Measurements from ENCODE around the gene RRAD.

Gene RRAD

GRCh38 chr16:66913081-66913480, 12.3 kb downstream of the RRAD start:
- DNase-seq = no peak

DNA sequence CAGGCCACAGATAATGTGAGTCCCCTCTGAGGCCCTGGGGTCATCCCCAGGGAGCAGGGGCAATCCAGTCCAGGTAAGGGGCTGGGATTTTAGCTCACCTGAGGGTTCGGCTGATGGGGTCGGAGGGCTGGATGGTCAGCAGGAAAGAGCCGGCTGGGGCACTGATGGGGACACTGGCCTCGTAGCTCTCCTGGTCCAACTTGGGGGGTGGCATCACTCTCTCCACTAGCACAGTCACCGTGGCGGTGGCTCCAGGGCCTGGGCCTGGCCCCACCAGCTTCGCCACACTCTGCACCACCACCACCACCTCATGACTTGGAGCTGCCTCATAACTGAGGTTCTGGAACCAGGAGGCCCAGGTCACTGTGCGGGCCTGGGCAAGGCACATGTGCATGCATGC, 13.5 kb downstream of the RRAD start:
- no peak for DNase-seq

DNA sequence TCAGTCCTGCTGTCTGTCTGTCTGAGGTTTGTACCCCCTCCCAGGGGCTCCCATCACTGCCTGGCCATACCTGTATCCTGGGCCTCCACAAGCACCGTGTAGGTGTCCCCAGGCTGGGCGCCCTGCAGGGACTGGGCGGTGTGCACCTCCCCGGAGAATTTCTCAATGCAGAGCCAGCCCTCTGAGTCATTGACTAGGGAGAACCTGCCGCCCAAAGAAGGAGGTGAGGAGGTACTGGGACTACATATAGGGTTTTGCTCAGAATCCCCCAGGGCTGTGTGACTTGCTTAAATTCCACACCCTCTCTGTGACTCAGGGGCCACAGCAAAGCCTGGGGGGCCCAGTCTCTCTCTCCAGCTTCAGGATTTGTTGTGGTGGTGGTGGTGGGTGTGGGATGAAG, 14.2 kb downstream of the RRAD start:
- DNase-seq = no peak

- no peak for DNase-seq
These were observed 15.0 kb downstream of the RRAD start for GRCh38 chr16:66910175-66910940.

GRCh38 chr16:66908762-66909559, 16.4 kb downstream of the RRAD start:
- DNase-seq = no peak

DNA sequence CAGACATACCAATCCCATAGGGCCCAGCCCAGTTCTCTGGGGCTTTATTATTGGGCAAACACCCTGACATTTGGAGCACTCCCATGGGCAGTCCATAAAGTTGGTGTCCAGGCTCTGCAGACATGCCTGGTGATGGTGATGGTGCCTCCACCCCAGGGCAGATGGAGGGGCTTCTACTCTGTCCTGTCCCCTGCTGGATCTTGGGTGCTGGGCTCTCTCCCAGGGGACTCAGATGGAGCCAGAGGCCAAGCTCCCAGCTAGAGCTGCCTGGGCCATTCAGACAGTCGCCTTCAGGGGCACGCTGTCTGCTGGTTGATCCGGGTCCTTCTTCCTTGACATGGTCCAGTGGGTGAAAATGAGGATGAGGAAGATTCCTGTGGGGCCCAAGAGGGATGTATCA, 17.2 kb downstream of the RRAD start:
- DNase-seq = no peak

GRCh38 chr16:66906916-66907836, 18.2 kb downstream of the RRAD start:
- DNase-seq = no peak

DNA sequence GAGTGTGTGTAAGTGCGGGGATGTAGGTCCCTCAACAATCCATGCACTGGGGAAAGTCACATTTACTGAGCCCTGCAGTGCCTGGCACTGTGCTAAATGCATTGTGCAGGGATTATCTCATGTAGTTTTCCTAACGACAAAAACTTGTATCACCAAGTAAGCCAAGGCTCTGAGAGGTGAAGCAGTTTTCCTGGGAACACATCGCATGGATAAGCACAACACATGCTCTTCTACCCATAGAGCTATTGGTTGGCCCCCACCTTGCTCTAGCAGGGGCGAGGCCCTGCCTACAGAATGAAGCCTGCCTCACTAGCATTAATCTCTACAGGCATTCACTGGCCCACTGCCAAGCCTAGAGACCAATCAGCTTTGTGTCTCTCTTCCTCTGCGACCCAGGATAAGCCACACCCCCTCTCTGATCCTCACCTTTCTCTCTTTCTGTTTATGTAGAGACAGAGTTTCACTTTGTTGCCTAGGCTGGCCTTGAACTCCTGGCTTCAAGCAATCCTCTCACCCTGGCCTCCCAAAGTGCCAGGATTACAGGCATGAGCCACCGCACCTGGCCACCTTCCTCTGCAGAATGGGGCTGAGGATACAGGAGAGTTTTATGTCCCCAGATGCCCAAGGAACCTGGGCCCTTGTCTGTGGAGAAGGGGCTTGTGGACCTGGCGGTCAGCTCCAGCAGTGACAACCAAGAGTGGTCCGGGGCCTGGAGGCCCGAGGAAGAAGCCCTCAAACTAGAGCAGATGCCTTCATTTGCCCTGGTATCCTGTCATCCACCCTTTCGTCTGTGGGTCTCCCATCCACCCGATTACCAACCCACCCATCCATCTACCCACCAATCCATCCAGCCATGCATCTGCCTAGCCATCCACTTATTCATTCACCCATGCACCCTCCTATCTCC, 19.4 kb downstream of the RRAD start:
- no peak for DNase-seq

DNA sequence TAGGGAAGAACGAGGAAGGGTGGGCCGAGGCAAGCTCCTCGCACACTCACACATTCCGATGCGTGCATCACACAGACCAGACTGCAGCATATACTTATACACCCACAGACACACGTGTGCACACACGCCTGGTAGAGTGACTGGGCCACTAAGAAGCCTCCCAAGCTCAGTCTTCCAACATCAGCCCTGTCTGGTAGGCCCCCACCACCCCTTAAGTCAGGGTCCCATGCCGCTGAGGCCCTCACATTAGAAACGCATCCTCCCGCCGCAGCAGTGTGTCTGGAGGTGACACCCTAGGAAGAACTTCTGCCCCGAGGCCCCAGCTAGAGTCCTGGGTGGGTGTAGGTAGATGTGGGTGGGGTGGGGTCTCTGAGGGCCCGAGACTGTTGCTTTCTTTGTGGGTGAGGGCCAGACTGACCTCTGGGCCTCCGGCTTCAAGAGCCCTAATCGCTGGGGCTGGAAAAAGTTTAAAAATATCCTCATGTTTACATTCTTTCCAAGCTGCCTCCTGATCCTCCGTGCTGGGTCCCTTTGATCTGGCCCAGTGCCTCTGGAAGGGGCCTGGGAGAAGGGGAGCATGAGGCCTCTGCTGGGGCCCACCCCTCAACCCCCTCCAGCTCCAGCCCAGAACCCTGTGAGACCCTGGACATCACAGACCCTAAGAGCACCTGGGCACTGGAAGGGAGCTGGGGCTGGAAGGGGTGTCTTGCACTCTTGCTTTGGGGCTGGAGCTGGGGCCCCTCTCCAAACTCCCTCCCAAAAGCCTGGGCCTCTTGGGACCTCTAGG, 20.3 kb downstream of the RRAD start:
- DNase-seq = no peak

DNA sequence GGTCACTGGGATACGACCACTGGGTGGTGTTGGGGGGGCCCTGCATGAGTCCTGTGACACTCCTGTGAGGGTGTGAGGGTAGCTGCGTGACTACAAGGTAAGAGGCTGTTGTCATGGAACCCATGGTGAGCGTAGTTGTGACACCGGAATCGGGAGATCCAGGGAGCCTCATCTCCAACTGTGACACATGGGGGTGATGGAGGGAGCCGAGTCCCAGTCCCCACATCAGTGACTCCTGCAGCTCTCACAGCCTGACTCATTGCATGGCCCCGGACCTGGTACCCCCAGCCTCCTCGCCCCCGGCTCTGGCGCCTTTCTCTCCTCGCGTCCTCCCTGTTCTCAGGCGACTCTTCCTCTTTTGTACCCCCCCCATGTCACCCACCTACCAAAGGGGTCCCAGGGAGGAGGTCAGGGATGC, 20.9 kb downstream of the RRAD start:
- DNase-seq = no peak

DNA sequence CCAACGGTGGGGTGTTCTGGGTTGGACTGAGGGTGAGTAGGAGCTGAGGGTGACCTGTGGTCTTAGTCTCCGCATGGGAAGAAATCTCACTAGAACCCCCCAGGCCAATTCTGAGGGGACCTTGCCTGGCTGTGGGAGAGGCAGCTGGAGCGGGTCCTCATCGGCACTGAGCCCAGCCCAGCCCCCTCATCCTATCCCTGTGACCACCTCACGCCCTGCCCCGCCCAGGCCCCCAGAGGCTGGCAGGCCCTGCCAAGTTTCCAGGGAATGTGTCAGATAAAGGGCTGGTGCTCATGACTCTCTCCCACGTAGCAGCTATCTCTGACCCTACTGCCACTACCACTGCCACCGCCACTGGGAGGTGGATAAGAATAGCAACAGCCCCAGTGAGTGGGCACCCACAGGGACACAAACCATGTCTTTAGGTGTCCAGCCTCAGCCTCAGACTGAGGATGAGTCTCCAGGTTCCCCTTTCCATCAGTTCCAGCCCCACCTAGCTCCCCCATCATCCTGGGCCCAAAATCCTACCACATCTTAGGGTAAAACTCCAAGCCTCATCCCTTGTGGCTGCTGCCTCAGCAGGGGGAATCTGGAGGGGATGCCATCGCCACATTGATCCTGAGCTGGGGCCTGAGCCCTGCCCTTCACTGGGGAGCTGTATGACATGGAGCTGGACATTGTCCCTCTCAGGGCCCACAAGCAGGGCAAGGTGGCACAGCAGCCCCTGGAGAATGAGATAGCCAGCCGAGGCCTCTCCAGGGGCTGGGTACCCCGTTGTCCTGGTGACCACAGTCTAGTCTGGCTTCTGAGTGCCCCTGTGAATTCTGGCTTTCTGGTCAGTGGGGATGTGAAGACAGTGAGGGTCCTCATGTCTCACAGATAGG, 21.5 kb downstream of the RRAD start:
- no peak for DNase-seq

DNA sequence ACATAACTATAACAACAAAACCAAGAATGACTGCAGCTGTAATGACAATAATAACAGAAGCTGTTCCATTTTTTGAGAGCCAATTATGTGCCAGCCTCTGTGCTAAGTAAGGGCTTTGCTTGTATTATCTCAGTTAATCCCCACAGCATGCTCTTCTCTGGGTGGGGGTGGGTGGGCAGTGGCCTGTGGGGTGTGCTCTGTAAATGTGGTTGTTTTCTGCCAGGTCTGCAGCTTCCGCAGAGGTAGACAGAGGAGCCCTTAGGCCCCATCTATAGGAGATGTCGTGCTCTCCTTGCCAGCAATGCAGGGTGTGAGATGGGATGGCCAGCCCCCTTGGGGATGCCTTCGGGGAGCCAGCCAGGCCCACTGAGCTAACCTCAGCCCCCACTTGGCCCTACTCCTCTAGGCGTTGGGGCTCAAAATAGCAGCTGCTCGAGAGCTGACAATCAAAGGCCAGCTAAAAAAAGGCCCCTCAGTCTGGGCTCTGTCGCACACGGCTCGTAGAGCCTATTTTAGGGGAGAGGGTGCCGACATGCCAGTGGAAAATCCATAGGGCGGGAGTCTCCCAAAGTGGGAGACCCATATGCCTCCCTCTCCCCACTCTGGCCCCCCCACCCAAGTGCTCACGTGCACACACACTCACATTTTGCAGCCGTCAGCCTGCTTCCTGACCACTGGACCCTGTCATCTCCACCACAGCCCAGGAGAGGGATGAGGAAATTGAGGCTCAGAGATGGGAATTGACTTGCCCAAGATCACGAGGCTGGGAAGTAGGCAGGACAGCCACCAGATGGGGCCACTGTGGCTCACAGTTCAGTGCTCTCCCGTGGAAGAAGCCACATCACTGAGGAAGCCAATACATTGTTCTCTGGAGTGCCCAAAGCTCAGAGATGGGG, 22.4 kb downstream of the RRAD start:
- no peak for DNase-seq

DNA sequence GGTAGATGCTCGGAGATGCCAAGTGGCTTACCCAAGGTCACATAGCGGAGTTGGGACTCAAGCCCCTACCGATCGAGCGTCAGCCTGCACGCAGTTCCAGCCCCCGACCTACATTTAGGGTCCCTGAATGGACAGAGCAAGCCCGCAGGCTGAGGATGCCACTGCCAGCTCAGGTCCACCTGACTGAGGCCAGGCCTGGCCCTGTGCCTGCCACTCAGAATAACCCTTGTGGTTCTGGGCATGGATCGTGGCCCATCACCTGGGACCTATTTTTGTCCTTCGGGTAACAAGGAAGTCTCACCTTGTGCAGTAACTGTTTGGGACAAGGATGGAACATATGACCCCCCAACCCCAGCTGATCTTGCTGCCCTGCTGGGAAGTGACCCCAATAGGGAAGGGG, 23.7 kb downstream of the RRAD start:
- no peak for DNase-seq

DNA sequence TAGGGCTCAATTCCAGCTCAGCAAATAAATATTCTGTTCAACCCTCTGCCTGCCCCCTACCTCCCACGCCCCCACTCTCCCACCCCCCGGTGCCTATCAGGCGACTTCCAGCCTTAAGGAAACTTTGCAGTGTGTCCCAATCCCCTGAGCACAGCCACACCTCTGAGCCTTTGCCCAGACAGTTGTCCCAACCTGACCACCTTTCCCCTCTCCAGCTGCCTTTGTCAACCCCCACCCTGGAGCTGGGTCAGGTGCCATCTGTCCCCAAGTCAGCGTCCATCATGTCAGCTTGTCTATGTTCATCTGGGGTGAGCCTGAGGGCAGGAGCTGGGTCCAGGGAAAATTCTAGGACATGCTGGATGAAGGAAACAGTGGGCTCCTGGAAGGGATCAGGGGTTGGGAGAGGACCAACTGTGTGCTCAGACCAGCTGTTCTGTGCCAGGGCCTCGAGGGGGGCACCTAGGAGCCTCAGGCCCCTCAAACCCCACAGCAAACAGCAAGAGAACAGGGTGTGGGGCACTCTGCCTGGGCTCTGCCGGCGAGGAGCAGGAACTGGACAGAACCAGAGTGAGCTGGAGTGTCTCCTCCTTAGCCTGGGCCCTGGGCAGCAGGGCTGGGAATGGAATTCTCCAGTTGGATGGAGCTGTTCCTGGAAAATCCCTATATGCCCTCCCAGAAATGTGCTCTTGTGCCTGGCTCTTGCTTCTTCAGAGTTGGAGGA, 24.5 kb downstream of the RRAD start:
- no peak for DNase-seq

DNA sequence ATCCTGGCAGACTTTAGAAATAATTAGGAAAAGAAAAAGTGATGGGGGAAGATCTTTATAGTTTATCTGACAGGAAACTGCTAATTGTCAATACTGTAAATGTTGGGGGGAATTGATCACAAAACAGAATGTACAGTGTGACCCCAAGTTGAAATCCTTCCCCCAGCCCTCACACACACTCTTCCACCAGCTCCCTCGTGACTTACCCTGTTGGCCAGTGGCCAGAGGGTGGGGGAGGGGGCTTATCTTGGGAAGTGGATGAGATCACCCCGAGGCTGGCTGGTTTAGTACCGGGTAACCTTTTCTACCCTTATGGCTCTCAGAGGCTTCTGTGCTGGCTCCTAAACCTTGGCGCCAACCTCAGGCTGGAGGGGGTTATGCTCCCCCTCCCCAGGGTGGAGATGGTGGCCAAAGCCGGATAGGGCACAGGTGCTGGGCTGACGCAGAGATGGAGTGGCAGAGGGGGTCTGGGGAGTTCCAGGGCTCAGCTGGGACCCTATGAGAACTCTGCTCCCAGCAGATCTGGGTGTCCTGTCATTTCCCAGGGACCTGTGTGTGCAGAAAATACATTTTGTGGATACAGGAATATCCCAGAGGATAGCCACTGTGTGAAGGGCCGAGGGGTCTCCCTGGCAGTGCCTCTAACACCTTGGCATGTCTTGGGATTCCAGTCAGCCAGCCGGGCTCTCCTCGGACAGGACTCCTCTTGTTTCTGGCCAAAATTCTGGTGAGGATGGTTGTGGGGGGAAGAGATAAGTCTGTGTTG, 25.2 kb downstream of the RRAD start:
- no peak for DNase-seq

- no peak for DNase-seq
These were observed 25.9 kb downstream of the RRAD start for GRCh38 chr16:66899310-66899944.

- no peak for DNase-seq
These were observed 26.4 kb downstream of the RRAD start for GRCh38 chr16:66898933-66899309.

Measured in activated CD4-positive, alpha-beta T cell treated with anti-CD3 and anti-CD28 coated beads for 1 hour (primary cell).